ENCODE measurements around the gene KDSR. TPM values are rescaled to one million over a fixed set of nuclear protein-coding genes. Genes with fewer than 3 reads are reported as not detected.

Gene KDSR
- total and polyA plus RNA-seq, 2 of the 13 experiments (the other 11 are each of a cell fraction or from before 2014, with no cell fraction given) = 10.4 to 20.9 TPM

GRCh38 chr18:63367053-63367953, at the start of gene KDSR (continued):
- TF ChIP-seq, protein P1, sequence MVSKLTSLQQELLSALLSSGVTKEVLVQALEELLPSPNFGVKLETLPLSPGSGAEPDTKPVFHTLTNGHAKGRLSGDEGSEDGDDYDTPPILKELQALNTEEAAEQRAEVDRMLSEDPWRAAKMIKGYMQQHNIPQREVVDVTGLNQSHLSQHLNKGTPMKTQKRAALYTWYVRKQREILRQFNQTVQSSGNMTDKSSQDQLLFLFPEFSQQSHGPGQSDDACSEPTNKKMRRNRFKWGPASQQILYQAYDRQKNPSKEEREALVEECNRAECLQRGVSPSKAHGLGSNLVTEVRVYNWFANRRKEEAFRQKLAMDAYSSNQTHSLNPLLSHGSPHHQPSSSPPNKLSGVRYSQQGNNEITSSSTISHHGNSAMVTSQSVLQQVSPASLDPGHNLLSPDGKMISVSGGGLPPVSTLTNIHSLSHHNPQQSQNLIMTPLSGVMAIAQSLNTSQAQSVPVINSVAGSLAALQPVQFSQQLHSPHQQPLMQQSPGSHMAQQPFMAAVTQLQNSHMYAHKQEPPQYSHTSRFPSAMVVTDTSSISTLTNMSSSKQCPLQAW (CRISPR knock-in tag; IDR thresholded peaks at IDR 0.05) = peak; percentile 73
- TF ChIP-seq PCBP1 (IDR thresholded peaks at IDR 0.05; ENCODE audit: borderline replicate concordance, low read depth, low read length) (no peak), ZNF605 (CRISPR knock-in tag; IDR thresholded peaks at IDR 0.05) (peak; percentile 84), ZNF7 (CRISPR knock-in tag; IDR thresholded peaks at IDR 0.05) (no peak), GLI4 (CRISPR knock-in tag; IDR thresholded peaks at IDR 0.05; ENCODE audit: borderline replicate concordance) (0 out of 2 replicates have a peak, but pooled peaks have one; percentile 35), ASH2L (IDR thresholded peaks at IDR 0.05; ENCODE audit: insufficient read length, low read depth, low read length) (peak; percentile 70), ZNF589 (CRISPR knock-in tag; conservative IDR thresholded peaks at IDR 0.05) (0 out of 2 replicates have a peak, but pooled peaks have one; percentile 35), CBFB (CRISPR knock-in tag; IDR thresholded peaks at IDR 0.05) (0 out of 2 replicates have a peak, but pooled peaks have one; percentile 72), RELA (CRISPR knock-in tag; IDR thresholded peaks at IDR 0.05) (0 out of 2 replicates have a peak, but pooled peaks have one; percentile 53), ZKSCAN5 (CRISPR knock-in tag; IDR thresholded peaks at IDR 0.05) (no peak), NCOA2 (CRISPR knock-in tag; IDR thresholded peaks at IDR 0.05) (peak; percentile 44; the same call in 1 of the 2 replicates), PHF20 (CRISPR knock-in tag; IDR thresholded peaks at IDR 0.05) (peak; percentile 58), ZNF792 (CRISPR knock-in tag; IDR thresholded peaks at IDR 0.05) (peak; percentile 94), HIVEP1 (CRISPR knock-in tag; IDR thresholded peaks at IDR 0.05) (peak; percentile 46; the same call in 1 of the 2 replicates), ZNF547 (CRISPR knock-in tag; IDR thresholded peaks at IDR 0.05) (peak; percentile 53; the same call in 1 of the 2 replicates), SCMH1 (CRISPR knock-in tag; IDR thresholded peaks at IDR 0.05; ENCODE audit: borderline replicate concordance) (no peak), PLSCR1 (CRISPR knock-in tag; IDR thresholded peaks at IDR 0.05; ENCODE audit: borderline replicate concordance) (no peak), SALL2 (CRISPR knock-in tag; IDR thresholded peaks at IDR 0.05) (peak; percentile 86), ZNF572 (CRISPR knock-in tag; IDR thresholded peaks at IDR 0.05) (no peak), ZMYM3 (CRISPR knock-in tag; IDR thresholded peaks at IDR 0.05) (no peak)
- TF ChIP-seq, protein P2, sequence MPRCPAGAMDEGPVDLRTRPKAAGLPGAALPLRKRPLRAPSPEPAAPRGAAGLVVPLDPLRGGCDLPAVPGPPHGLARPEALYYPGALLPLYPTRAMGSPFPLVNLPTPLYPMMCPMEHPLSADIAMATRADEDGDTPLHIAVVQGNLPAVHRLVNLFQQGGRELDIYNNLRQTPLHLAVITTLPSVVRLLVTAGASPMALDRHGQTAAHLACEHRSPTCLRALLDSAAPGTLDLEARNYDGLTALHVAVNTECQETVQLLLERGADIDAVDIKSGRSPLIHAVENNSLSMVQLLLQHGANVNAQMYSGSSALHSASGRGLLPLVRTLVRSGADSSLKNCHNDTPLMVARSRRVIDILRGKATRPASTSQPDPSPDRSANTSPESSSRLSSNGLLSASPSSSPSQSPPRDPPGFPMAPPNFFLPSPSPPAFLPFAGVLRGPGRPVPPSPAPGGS (CRISPR knock-in tag; IDR thresholded peaks at IDR 0.05) = peak; percentile 89
- TF ChIP-seq, protein P3, sequence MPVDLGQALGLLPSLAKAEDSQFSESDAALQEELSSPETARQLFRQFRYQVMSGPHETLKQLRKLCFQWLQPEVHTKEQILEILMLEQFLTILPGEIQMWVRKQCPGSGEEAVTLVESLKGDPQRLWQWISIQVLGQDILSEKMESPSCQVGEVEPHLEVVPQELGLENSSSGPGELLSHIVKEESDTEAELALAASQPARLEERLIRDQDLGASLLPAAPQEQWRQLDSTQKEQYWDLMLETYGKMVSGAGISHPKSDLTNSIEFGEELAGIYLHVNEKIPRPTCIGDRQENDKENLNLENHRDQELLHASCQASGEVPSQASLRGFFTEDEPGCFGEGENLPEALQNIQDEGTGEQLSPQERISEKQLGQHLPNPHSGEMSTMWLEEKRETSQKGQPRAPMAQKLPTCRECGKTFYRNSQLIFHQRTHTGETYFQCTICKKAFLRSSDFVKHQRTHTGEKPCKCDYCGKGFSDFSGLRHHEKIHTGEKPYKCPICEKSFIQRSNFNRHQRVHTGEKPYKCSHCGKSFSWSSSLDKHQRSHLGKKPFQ (CRISPR knock-in tag; IDR thresholded peaks at IDR 0.05; ENCODE audit: insufficient replicate concordance) = peak; percentile 45
- TF ChIP-seq, protein P4, sequence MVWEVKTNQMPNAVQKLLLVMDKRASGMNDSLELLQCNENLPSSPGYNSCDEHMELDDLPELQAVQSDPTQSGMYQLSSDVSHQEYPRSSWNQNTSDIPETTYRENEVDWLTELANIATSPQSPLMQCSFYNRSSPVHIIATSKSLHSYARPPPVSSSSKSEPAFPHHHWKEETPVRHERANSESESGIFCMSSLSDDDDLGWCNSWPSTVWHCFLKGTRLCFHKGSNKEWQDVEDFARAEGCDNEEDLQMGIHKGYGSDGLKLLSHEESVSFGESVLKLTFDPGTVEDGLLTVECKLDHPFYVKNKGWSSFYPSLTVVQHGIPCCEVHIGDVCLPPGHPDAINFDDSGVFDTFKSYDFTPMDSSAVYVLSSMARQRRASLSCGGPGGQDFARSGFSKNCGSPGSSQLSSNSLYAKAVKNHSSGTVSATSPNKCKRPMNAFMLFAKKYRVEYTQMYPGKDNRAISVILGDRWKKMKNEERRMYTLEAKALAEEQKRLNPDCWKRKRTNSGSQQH (CRISPR knock-in tag; IDR thresholded peaks at IDR 0.05; ENCODE audit: low read depth) = peak; percentile 61

All from HepG2 (cell line).